ENCODE measurements around the gene SRGAP1. TPM values are rescaled to one million over a fixed set of nuclear protein-coding genes. Genes with fewer than 3 reads are reported as not detected.

Gene SRGAP1
- total and polyA plus RNA-seq, 2 of the 8 experiments (the other 6 are each of a cell fraction or from before 2014, with no cell fraction given) = 3.2 to 7.3 TPM

- TF ChIP-seq ZNF274 (IDR thresholded peaks at IDR 0.05; ENCODE audit: borderline replicate concordance, extremely low read depth, low read length) = no peak
- no peak for TF ChIP-seq TAF1 (IDR thresholded peaks at IDR 0.05; ENCODE audit: low read depth, low read length)
- no peak for TF ChIP-seq HDAC2 (IDR thresholded peaks at IDR 0.05; ENCODE audit: borderline replicate concordance in 1 of 2, low read depth in 2 of 2, low read length in 2 of 2)
- no peak for TF ChIP-seq CREB1 (IDR thresholded peaks at IDR 0.05)
- TF ChIP-seq RAD21 (IDR thresholded peaks at IDR 0.05 in 1 of 2, conservative IDR thresholded peaks at IDR 0.05 in 1 of 2; ENCODE audit: low read depth in 2 of 2, low read length in 2 of 2) = no peak
- TF ChIP-seq SP4 (IDR thresholded peaks at IDR 0.05; ENCODE audit: low read length) = no peak
- TF ChIP-seq BCL11A (IDR thresholded peaks at IDR 0.05; ENCODE audit: low read depth in 2 of 2, low read length in 2 of 2) = no peak
- TF ChIP-seq GABPA (IDR thresholded peaks at IDR 0.05; ENCODE audit: borderline replicate concordance, insufficient read depth, low read length) = no peak
- no peak for TF ChIP-seq TBP (IDR thresholded peaks at IDR 0.05; ENCODE audit: low read depth, low read length)
- H4K8ac ChIP-seq (ENCODE audit: extremely low read depth, insufficient read depth, low read length) = no peak overlapping the region
Measured at GRCh38 chr12:63804746-63805145, 39.8 kb upstream of the SRGAP1 start.

More at GRCh38 chr12:63804746-63805145, 39.8 kb upstream of the SRGAP1 start:
- H3K36me3 ChIP-seq (ENCODE audit: control insufficient read depth in 2 of 4, insufficient read depth in 4 of 4, low read length in 3 of 4) = peaks cover 0 to 2% (median 0%) of the 10 kb centered on the region in 4 experiments; a peak in 1 of 8 replicates
- H3K18ac ChIP-seq (ENCODE audit: extremely low read depth, low read length) = no peak overlapping the region
- no peak overlapping the region for H2AFZ ChIP-seq (ENCODE audit: low read length)
- no peak overlapping the region for H2BK15ac ChIP-seq (ENCODE audit: low read length)
- no peak overlapping the region for H2BK120ac ChIP-seq (replicated peaks; ENCODE audit: low read depth, low read length)
- no peak overlapping the region for H3K4me3 ChIP-seq (ENCODE audit: extremely low read depth in 1 of 4, insufficient read depth in 2 of 4, low read depth in 3 of 4, low read length in 4 of 4)
- WGBS, 2 experiments (ENCODE audit: extremely low coverage in 1 of 2, insufficient coverage in 1 of 2, insufficient read length in 1 of 2, insufficient replicate concordance in 2 of 2, low coverage in 1 of 2, low lambda C conversion rate in 2 of 2, missing lambda C conversion rate in 1 of 2) = 96% methylated on average over 2 of the region's 2 CpGs; no CpG with 5 or more reads in 1 of the 2 experiments
- H4K5ac ChIP-seq (ENCODE audit: insufficient read length, low read depth, low read length) = no peak overlapping the region
- DNase-seq (ENCODE audit: low read depth in 1 of 2, low spot score in 2 of 2) (no peak), FAIRE-seq (no peak)
- H4K91ac ChIP-seq (replicated peaks; ENCODE audit: insufficient read length, low read length) = no peak overlapping the region
- no peaks in the 10 kb centered on the region for H4K20me1 ChIP-seq (replicated peaks in 1 of 2; ENCODE audit: control insufficient read depth in 1 of 2, insufficient read depth in 2 of 2, low read length in 2 of 2)
- H3K4me2 ChIP-seq (ENCODE audit: insufficient read depth in 1 of 2, low read depth in 2 of 2, low read length in 2 of 2) = no peak overlapping the region
- H3K4me1 ChIP-seq (replicated peaks in 1 of 4; ENCODE audit: control insufficient read depth in 3 of 4, insufficient read depth in 4 of 4, low read length in 3 of 4) = no peaks in the 10 kb centered on the region
- H3K4ac ChIP-seq (replicated peaks; ENCODE audit: insufficient read length, low read depth, low read length) = no peak overlapping the region
- H3K27me3 ChIP-seq (replicated peaks in 1 of 4; ENCODE audit: control insufficient read depth in 3 of 4, extremely low read depth in 1 of 4, insufficient read depth in 3 of 4, low read length in 3 of 4) = no peaks in the 10 kb centered on the region
- H2BK20ac ChIP-seq (ENCODE audit: low read length) = no peak overlapping the region
- no peak overlapping the region for H3K14ac ChIP-seq (ENCODE audit: insufficient read length)
- H2AK5ac ChIP-seq (ENCODE audit: low read depth, low read length) = no peak overlapping the region
- H3K27ac ChIP-seq (ENCODE audit: low read depth, low read length) = no peak overlapping the region
- H3K23me2 ChIP-seq (ENCODE audit: low read depth, low read length) = no peaks in the 10 kb centered on the region
- no peaks in the 10 kb centered on the region for H3K79me2 ChIP-seq (ENCODE audit: control insufficient read depth in 1 of 2, insufficient read depth in 2 of 2, low read length in 2 of 2)
- H3K79me1 ChIP-seq (ENCODE audit: low read depth, low read length) = no peaks in the 10 kb centered on the region
- no peaks in the 10 kb centered on the region for H3K9me3 ChIP-seq (ENCODE audit: insufficient read depth in 2 of 2, low read depth in 1 of 2, low read length in 1 of 2)
- no peak overlapping the region for H3K56ac ChIP-seq (replicated peaks; ENCODE audit: insufficient read length, low read depth, low read length)
- CTCF ChIA-PET (ENCODE audit: partially characterized antibody) = no interaction called here
- POLR2A ChIA-PET (ENCODE audit: partially characterized antibody) = no interaction called here
- no peak overlapping the region for H2BK5ac ChIP-seq (ENCODE audit: low read depth, low read length)
- no peak overlapping the region for H3K23ac ChIP-seq (ENCODE audit: insufficient read length)
- H2BK12ac ChIP-seq (ENCODE audit: low read depth, low read length) = no peak overlapping the region
- H3K9ac ChIP-seq (replicated peaks in 1 of 4; ENCODE audit: extremely low read depth in 1 of 4, low read depth in 3 of 4, low read length in 3 of 4) = no peak overlapping the region
